Measurements from ENCODE around the gene OTP.

OTP gene

DNA sequence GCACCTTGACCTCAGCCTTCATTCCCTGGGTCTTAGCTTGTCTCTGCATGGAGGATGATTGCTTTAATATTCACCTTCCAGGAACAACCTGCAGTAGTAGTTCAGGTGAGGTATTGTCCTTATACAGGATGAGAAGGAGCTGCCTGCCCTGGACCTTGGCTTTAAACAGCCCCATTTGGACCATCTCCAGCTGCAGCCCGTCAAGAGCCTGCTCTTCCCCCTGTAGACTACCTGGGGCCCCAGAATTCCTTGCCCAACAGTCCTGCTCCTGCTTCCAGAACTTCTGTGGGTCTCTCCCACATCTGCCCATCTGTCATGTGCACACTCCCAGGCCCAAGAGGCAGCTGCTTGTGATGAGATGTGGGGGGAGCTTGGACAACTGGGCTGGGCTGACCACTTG, 12.2 kb upstream of the OTP start:
- Histone ChIP-seq H4K20me1 (ENCODE audit: insufficient read depth) (no peaks in the 10 kb centered on the region), H3K36me3 (ENCODE audit: insufficient read depth) (no peaks in the 10 kb centered on the region), H3K79me2 (ENCODE audit: insufficient read depth, low read depth) (no peaks in the 10 kb centered on the region), H2AFZ (ENCODE audit: low read depth) (no peak overlapping the region), H3K4me2 (no peak overlapping the region), H3K9ac (no peak overlapping the region), H3K27me3 (ENCODE audit: insufficient read depth, low read depth) (no peaks in the 10 kb centered on the region), H3K4me3 (IDR thresholded peaks at IDR 0.05; ENCODE audit: insufficient read depth, low read depth, low read length) (no peak overlapping the region), H3K4me1 (ENCODE audit: low read depth, poor library complexity, severe bottlenecking) (no peaks in the 10 kb centered on the region), H3K27ac (no peak overlapping the region)
- TF ChIP-seq, protein P1, sequence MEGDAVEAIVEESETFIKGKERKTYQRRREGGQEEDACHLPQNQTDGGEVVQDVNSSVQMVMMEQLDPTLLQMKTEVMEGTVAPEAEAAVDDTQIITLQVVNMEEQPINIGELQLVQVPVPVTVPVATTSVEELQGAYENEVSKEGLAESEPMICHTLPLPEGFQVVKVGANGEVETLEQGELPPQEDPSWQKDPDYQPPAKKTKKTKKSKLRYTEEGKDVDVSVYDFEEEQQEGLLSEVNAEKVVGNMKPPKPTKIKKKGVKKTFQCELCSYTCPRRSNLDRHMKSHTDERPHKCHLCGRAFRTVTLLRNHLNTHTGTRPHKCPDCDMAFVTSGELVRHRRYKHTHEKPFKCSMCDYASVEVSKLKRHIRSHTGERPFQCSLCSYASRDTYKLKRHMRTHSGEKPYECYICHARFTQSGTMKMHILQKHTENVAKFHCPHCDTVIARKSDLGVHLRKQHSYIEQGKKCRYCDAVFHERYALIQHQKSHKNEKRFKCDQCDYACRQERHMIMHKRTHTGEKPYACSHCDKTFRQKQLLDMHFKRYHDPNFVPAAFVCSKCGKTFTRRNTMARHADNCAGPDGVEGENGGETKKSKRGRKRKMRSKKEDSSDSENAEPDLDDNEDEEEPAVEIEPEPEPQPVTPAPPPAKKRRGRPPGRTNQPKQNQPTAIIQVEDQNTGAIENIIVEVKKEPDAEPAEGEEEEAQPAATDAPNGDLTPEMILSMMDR (conservative IDR thresholded peaks at IDR 0.05; ENCODE audit: low read depth, low read length), result no peak

DNA sequence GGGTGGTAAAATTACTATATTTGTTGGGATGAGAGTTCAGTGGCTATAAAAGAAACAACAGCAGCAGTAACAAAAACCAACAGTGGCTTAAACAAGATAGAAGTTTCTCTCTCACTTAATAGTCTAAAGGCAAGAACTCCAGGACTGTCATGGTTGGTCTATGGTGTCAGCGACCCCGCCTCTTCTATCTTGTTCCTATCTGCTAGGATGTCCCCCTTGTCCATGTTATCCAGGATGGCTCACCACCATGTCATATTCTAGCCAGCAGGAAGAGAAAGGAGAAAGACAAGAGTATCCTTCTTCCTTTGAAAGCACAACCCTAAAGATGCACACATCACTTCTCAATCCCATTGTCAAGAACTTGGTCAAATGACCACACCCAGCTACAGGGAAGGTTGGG, 11.3 kb upstream of the OTP start:
- Histone ChIP-seq H3K27ac (no peak overlapping the region), H4K20me1 (ENCODE audit: insufficient read depth) (no peaks in the 10 kb centered on the region), H2AFZ (ENCODE audit: low read depth) (no peak overlapping the region), H3K79me2 (ENCODE audit: insufficient read depth, low read depth) (no peaks in the 10 kb centered on the region), H3K27me3 (ENCODE audit: insufficient read depth, low read depth) (peaks cover 2% of the 10 kb centered on the region), H3K4me3 (IDR thresholded peaks at IDR 0.05; ENCODE audit: insufficient read depth, low read depth, low read length) (no peak overlapping the region), H3K36me3 (ENCODE audit: insufficient read depth) (no peaks in the 10 kb centered on the region), H3K4me1 (ENCODE audit: low read depth, poor library complexity, severe bottlenecking) (no peaks in the 10 kb centered on the region), H3K4me2 (no peak overlapping the region), H3K9ac (no peak overlapping the region)
- TF ChIP-seq, protein P1 (conservative IDR thresholded peaks at IDR 0.05; ENCODE audit: low read depth, low read length), result no peak

DNA sequence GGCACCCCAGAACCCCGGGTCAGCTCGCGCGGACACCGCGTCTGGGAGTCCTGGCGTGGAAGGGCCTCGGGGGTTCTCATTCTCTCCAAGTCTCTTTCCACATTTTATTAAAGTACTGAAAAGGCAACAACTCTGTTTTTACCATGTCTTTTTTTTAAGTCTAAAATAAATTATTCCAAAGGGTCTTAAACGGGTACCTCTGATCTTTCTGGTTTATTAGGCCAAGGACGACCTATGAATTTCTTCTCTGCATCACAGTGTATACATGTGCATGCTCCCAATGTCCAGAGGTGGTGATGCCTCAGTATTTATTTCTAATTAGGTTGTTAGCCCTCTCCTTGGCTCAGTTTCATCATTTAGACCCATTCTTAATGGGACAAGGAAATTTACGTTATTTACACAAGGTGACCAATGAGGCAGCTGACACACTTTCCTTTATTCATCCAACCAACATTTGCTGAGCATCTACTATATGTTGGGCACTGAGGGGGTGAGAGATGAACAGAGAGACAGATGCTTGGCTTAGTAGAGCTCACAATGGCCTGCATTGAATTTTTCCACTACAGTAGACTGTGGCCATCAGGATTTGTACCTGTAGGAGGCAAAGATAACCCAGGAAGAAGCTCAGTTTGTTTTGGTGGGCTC, 7.6 kb upstream of the OTP start:
- no peaks in the 10 kb centered on the region for H4K20me1 ChIP-seq (ENCODE audit: insufficient read depth)
- no peaks in the 10 kb centered on the region for H3K4me1 ChIP-seq (ENCODE audit: low read depth, poor library complexity, severe bottlenecking)
- no peak overlapping the region for H3K4me3 ChIP-seq (IDR thresholded peaks at IDR 0.05; ENCODE audit: insufficient read depth, low read depth, low read length)
- H3K79me2 ChIP-seq (ENCODE audit: insufficient read depth, low read depth), result no peaks in the 10 kb centered on the region
- peak overlapping the region; percentile 62; the same call in 1 of the 2 replicates for H3K4me2 ChIP-seq
- peaks cover 11% of the 10 kb centered on the region for H3K27me3 ChIP-seq (ENCODE audit: insufficient read depth, low read depth)
- no peak overlapping the region for H3K27ac ChIP-seq
- peak overlapping the region; percentile 98 for H2AFZ ChIP-seq (ENCODE audit: low read depth)
- TF ChIP-seq, protein P1 (conservative IDR thresholded peaks at IDR 0.05; ENCODE audit: low read depth, low read length), result 0 out of 2 replicates have a peak, but pooled peaks have one; percentile 17
- H3K9ac ChIP-seq, result no peak overlapping the region
- H3K36me3 ChIP-seq (ENCODE audit: insufficient read depth), result no peaks in the 10 kb centered on the region

DNA sequence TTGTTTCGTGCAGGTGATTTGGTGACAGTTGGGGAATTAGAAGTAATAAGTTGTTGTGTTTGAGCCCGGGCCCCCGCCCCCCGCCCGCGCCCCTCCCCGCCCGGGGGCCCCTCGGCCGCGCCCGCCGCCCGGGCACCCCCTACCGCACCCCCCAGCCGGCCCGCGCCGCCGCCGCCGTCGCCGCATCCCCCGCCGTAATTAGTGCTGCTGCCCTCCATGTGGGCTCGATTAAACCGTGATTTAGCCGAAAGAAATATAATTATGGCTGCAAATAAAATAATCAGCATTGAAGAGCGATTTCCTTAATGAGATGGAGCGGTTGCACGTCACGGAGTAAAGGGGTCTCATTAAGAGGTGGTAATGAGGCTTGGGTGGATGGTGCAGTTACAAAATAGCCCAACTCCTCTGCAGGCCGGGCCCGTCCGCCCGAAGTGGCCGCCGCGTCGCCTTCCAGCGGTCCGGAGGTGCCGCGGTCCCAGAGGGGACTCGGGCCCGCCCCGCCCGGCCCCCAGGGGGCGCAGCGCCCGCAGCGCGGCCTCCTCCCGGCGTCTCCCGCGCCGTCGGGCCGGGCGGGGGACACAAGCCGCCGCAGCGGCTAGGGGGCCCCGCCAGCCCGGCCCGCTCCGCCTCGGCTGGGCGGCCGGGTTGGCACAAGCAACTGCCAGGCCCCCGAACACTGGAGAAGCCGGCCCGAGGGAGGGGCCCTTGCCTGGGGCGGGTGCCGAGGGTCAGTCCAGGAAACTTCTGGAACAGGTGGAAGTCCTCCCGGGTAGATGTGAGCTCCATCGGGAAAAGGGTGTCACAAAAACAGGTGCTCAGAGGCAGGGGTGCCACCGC, 6.9 kb upstream of the OTP start:
- Histone ChIP-seq H3K79me2 (ENCODE audit: insufficient read depth, low read depth) (no peaks in the 10 kb centered on the region), H3K36me3 (ENCODE audit: insufficient read depth) (no peaks in the 10 kb centered on the region), H2AFZ (ENCODE audit: low read depth) (peak overlapping the region; percentile 98), H3K27me3 (ENCODE audit: insufficient read depth, low read depth) (peaks cover 11% of the 10 kb centered on the region), H3K4me3 (IDR thresholded peaks at IDR 0.05; ENCODE audit: insufficient read depth, low read depth, low read length) (no peak overlapping the region), H3K9ac (peak overlapping the region; percentile 35; the same call in 1 of the 2 replicates), H3K27ac (no peak overlapping the region), H3K4me1 (ENCODE audit: low read depth, poor library complexity, severe bottlenecking) (no peaks in the 10 kb centered on the region), H4K20me1 (ENCODE audit: insufficient read depth) (no peaks in the 10 kb centered on the region), H3K4me2 (peak overlapping the region; percentile 78)
- TF ChIP-seq, protein P1 (conservative IDR thresholded peaks at IDR 0.05; ENCODE audit: low read depth, low read length), result peak; percentile 25; the same call in 1 of the 2 replicates
